Measurements from ENCODE around the gene POU3F2.

GRCh38 chr6:98828211-98828788 is 6.1 kb upstream of the POU3F2 start:
- TF ChIP-seq CTCF (IDR thresholded peaks at IDR 0.05), result no peak
- TF ChIP-seq POLR2AphosphoS5 (IDR thresholded peaks at IDR 0.05), result no peak
- no peak for TF ChIP-seq EP300 (IDR thresholded peaks at IDR 0.05)
